ENCODE measurements around the gene RCCD1.
"Not testable (repeated sequence)": the region's sequence is repeated elsewhere in the genome, so short reads cannot be mapped to it uniquely, and the experiment has no call there.

The RCCD1 gene, protein sequence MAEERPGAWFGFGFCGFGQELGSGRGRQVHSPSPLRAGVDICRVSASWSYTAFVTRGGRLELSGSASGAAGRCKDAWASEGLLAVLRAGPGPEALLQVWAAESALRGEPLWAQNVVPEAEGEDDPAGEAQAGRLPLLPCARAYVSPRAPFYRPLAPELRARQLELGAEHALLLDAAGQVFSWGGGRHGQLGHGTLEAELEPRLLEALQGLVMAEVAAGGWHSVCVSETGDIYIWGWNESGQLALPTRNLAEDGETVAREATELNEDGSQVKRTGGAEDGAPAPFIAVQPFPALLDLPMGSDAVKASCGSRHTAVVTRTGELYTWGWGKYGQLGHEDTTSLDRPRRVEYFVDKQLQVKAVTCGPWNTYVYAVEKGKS

DNA sequence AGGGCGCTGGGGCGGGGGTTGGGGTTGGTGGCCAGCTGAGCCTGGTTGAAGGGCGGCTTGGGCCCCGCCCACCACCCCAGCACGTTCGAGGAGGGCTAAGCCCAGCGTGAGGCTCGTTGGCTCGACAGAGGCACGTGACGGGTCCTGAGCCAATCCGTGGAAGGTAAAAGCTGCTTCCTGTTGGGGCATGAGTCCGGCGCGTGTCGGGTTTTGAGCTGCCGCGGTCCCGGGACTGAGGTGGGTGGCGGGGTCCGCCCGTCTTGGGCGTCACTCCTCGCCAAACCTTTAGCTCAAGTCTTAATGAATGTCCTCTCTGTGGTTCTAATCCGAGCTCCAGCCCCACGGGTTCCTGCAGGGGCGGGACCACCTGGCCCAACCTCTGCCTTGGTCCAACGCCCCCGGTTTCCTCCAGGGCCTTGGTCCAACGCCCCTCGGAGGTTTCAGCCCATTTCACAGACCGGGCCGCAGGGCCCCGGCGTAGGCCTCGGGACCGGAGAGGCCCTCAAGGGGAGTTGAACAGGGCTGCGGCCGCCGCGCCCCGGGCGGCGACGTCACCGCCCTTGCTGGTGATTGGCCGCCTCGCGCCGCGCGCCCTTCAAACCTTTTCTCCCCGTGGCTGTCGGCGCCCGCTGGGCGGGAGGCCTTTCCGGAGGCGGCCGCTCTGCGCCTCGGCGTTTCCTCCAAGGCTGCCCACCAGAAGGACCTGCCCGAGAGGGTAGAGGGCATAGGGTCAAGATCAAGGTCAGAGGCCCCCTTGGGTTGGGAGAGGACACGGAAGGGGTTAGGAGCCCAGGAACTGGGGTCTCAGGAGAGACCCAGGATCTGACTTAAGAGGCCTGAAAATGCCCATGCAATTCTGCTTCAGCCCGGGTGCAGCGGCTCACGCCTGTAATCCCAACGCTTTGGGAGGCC is at the start of gene RCCD1:
TSS of gene RCCD1 (plus strand) at position 173 of the 912 bp plus-strand sequence. CDS start 1,851 bp downstream, outside the sequence.
- H3K27ac Mint-ChIP-seq: peak within 1 kb of the TSS; percentile 88
- H3K4me1 Mint-ChIP-seq: peaks cover 11% of the 10 kb centered on the region
- H3K4me3 Mint-ChIP-seq: peak within 1 kb of the TSS; percentile 86
- H3K36me3 Mint-ChIP-seq: peaks cover 3% of the 10 kb centered on the region
- H3K9me3 Mint-ChIP-seq: no peaks in the 10 kb centered on the region
- H3K27me3 Mint-ChIP-seq: no peaks in the 10 kb centered on the region

DNA sequence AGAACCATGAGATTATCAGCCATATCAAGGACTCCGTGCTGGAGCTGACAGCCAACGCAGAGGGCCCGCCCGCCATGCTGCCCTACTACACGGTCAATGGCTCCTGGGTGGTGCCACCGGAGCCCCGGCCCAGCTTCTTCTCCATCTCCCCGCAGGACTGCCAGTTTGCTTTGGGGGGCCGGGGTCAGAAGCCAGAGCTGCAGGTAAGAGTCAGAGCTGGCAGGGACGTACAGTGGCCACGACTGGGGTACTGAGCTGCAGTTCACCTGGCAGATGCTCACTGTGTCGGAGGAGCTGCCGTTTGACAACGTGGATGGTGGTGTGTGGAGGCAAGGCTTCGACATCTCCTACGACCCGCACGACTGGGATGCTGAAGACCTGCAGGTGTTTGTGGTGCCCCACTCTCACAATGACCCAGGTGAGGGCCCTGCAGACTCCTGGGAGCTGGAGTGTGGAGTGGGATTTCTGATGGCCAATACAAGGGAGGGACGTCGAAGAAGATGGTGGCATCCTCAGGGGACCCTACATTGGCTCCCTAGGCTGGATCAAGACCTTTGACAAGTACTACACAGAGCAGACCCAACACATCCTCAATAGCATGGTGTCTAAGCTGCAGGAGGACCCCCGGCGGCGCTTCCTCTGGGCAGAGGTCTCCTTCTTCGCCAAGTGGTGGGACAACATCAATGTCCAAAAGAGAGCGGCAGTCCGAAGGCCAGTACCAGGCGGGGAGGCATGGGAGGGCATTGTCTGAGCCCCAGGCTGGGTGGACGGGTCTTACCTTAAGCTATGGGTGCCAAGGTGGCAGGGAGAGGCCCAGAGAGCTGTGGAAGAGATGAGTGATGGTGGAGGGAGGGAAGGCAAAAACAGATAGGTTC is 49.1 kb upstream of the RCCD1 start:
- Mint-ChIP-seq H3K27me3 (no peaks in the 10 kb centered on the region), H3K9me3 (no peaks in the 10 kb centered on the region), H3K27ac (peak overlapping the region; percentile 23), H3K36me3 (peaks cover 11% of the 10 kb centered on the region), H3K4me3 (no peak overlapping the region), H3K4me1 (peaks cover 28% of the 10 kb centered on the region)

DNA sequence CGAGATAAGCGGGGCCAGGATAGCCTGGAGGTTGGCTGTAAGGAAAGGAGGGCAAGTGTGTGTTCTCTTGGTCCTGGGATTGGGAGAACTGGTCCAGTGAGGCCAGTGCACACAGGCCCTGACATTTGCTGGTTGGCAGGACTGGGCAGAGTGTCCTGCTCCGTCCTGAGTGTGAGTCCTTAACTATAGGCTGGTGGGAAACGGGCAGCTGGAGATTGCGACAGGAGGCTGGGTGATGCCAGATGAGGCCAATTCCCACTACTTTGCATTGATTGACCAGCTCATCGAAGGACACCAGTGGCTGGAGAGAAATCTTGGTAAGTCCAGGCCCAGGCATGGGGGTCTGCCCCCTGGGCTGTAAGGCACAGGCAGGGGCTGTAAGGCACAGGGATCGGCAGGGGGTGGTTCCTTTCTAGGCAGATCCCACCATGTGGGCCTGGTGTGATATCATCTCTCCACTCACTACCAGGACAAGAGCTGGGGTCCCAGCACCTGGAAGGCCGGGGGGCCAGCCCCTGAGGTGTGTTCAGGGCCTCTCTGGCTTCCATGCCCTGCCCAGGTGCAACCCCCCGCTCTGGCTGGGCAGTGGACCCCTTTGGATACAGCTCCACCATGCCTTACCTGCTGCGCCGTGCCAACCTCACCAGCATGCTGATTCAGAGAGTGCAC is 48.4 kb upstream of the RCCD1 start:
- Mint-ChIP-seq H3K27me3 (no peaks in the 10 kb centered on the region), H3K9me3 (no peaks in the 10 kb centered on the region), H3K4me3 (no peak overlapping the region), H3K36me3 (peaks cover 11% of the 10 kb centered on the region), H3K4me1 (peaks cover 24% of the 10 kb centered on the region), H3K27ac (no peak overlapping the region)

DNA sequence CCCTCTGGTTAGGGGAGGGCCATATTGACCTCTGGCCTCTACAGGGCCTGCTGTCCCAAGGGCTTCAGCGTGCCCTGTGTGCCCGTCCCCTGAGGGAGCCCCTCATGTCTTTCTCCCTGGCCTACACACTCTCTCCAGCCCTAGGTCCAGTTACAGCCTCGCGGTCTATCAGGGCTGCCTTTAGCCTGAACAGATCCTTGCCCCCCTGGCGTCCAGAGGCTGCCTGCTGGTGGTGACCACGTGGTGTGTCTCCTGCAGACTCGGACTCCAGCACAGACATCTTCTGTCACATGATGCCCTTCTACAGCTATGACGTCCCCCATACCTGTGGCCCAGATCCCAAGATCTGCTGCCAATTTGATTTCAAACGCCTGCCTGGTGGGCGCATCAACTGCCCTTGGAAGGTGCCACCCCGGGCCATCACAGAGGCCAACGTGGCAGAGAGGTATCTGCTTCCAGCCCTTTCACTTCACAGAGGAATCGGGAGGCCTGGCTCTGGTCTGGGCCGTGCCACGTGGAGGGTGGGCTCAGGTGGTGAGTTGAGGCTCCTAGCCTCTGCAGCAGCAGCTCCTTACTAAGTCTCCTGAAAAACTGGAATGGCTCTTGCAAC is 47.5 kb upstream of the RCCD1 start:
- Mint-ChIP-seq H3K36me3 (peaks cover 11% of the 10 kb centered on the region), H3K27ac (no peak overlapping the region), H3K4me3 (no peak overlapping the region), H3K4me1 (peaks cover 16% of the 10 kb centered on the region), H3K27me3 (no peaks in the 10 kb centered on the region), H3K9me3 (no peaks in the 10 kb centered on the region)

DNA sequence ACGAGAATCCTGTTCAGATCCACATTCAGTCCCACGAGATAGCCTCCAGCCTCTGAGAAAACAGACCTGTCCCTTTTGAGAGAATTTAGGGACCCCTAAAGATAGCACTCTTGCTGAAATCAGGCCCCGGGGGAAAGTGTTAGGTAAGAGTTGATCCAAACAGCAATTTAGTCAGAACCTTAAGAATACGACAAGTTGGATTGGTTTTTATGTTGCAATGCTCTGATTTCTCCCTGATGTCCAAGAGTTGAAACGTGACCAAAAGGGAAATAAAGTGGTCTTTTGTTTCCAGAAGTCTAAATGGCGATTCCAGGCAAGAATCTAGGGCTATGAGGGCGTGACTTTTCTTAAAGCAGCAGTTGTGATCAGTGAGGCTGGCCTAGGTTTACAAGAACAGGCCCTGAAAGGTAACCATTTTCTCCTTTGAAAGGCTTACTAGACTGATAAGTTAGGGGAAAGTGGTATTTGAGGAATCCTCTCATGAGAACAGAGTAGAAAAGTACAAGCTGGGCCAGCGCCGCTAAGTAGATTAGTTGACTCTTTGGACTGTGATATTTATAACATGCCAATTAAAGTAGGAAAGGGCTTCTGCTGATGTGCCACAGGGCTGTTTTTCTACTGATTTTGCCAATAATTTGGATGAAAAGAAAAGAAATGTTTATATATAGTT is 46.7 kb upstream of the RCCD1 start:
- Mint-ChIP-seq H3K27ac (no peak overlapping the region), H3K36me3 (peaks cover 11% of the 10 kb centered on the region), H3K9me3 (no peaks in the 10 kb centered on the region), H3K27me3 (no peaks in the 10 kb centered on the region), H3K4me1 (peaks cover 15% of the 10 kb centered on the region), H3K4me3 (no peak overlapping the region)

DNA sequence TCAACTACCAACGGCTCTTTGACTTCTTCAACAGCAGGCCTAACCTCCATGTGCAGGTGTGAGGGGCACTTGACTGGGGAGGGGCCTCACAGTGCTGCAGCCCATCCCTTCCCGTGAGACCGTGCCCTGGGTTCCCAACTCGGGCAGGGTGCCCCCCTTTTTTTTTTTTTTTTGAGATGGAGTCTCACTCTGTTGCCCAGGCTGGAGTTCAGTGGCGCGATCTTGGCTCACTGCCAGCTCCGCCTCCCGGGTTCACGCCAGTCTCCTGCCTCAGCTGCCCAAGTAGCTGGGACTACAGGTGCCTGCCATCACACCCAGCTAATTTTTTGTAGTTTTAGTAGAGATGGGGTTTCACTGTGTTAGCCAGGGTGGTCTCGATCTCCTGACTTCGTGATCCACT is 45.2 kb upstream of the RCCD1 start:
- H3K27ac Mint-ChIP-seq, H3K4me3 Mint-ChIP-seq, H3K9me3 Mint-ChIP-seq, H3K27me3 Mint-ChIP-seq, H3K4me1 Mint-ChIP-seq: not testable (repeated sequence)
- peaks cover 18% of the 10 kb centered on the region for H3K36me3 Mint-ChIP-seq

DNA sequence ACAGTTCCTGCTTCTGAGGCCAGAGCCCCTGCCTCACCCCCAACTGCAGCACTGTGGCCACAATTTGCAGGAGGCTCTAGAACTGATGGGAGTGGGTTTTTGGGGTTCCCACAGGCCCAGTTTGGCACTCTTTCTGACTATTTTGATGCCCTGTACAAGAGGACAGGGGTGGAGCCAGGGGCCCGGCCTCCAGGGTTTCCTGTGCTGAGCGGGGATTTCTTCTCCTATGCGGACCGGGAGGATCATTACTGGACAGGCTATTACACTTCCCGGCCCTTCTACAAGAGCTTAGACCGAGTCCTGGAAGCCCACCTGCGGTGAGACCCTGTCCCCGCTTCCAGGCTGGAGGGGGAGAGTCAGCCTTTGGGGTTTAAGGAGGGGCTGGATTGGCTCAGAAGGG is 44.7 kb upstream of the RCCD1 start:
- peaks cover 18% of the 10 kb centered on the region for H3K36me3 Mint-ChIP-seq
- no peak overlapping the region for H3K4me3 Mint-ChIP-seq
- no peaks in the 10 kb centered on the region for H3K27me3 Mint-ChIP-seq
- H3K9me3 Mint-ChIP-seq: no peaks in the 10 kb centered on the region
- H3K27ac Mint-ChIP-seq: no peak overlapping the region
- peaks cover 7% of the 10 kb centered on the region for H3K4me1 Mint-ChIP-seq

DNA sequence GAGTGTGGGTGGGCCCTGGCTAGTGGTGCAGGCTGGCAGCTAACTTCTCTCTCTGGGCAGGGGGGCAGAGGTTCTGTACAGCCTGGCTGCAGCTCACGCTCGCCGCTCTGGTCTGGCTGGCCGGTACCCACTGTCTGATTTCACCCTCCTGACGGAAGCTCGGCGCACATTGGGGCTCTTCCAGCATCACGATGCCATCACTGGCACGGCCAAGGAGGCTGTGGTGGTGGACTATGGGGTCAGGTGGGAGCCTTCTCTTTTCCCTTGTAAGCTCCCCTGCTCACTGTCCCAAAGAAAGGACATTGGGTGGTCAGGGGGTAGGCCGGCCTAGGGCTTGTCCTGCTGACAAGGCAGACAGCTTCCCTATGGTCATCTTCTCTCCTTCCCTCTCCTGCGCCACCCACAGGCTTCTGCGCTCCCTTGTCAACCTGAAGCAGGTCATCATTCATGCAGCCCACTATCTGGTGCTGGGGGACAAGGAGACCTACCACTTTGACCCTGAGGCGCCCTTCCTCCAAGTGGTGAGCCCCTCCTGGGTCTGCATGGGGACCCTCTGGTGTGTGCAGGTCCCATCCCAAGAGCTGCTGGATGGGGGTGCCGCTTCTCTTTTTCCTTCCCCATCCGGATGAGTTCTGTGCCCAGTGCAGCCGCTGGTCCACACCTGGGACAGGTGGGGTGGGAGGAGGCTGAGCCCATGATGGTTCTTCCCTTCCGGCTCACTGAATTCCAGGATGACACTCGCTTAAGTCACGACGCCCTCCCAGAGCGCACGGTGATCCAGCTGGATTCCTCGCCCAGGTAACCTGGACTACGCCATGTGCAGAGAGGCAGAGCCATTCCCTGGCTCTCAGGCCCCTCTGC is 44.0 kb upstream of the RCCD1 start:
- Mint-ChIP-seq H3K4me1 (peaks cover 2% of the 10 kb centered on the region), H3K27me3 (no peaks in the 10 kb centered on the region), H3K36me3 (peaks cover 15% of the 10 kb centered on the region), H3K4me3 (no peak overlapping the region), H3K27ac (no peak overlapping the region), H3K9me3 (no peaks in the 10 kb centered on the region)

DNA sequence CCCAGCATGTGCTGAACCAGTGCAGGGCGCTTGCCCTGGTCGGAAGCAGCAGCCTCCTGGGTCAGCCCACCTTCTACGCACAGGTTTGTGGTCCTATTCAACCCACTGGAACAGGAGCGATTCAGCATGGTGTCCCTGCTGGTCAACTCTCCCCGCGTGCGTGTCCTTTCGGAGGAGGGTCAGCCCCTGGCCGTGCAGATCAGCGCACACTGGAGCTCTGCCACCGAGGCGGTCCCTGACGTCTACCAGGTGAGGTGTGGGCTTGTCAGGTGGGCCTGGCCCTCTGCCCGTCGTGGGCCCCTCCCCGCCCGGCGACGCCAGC is 43.4 kb upstream of the RCCD1 start:
- no peaks in the 10 kb centered on the region for H3K9me3 Mint-ChIP-seq
- peaks cover 11% of the 10 kb centered on the region for H3K36me3 Mint-ChIP-seq
- no peaks in the 10 kb centered on the region for H3K4me1 Mint-ChIP-seq
- H3K4me3 Mint-ChIP-seq: no peak overlapping the region
- no peak overlapping the region for H3K27ac Mint-ChIP-seq
- no peaks in the 10 kb centered on the region for H3K27me3 Mint-ChIP-seq

DNA sequence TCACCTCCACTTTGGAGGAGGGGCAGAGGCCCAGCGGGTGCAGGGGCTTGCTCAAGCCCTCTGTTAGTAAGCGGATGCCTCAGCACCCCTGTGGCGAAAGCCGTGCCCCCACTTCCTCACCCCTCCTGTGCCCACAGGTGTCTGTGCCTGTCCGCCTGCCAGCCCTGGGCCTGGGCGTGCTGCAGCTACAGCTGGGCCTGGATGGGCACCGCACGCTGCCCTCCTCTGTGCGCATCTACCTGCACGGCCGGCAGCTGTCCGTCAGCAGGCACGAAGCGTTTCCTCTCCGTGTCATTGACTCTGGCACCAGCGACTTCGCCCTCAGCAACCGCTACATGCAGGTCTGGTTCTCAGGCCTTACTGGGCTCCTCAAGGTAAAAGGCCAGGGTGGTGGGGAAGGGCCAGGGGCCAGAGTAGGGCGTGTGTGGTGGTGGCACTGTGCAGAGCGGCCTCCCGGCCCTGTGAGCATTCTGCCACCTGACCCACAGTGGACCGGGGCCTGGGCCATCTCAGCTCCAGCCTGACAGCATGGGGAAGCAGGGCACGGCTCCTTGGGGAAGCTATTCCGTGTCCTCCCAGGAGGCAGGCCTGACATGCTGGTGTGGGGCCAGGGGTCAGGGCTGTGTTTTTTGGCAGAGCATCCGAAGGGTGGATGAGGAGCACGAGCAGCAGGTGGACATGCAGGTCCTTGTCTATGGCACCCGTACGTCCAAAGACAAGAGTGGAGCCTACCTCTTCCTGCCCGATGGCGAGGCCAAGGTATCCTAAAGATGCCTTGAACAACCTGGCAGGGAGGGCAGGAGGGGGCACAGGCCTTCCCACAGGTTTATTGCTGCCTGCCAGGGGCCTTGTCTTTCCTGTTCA is 42.5 kb upstream of the RCCD1 start:
- H3K4me1 Mint-ChIP-seq: no peaks in the 10 kb centered on the region
- no peak overlapping the region for H3K4me3 Mint-ChIP-seq
- no peak overlapping the region for H3K27ac Mint-ChIP-seq
- H3K27me3 Mint-ChIP-seq: no peaks in the 10 kb centered on the region
- no peaks in the 10 kb centered on the region for H3K9me3 Mint-ChIP-seq
- H3K36me3 Mint-ChIP-seq: peaks cover 13% of the 10 kb centered on the region

DNA sequence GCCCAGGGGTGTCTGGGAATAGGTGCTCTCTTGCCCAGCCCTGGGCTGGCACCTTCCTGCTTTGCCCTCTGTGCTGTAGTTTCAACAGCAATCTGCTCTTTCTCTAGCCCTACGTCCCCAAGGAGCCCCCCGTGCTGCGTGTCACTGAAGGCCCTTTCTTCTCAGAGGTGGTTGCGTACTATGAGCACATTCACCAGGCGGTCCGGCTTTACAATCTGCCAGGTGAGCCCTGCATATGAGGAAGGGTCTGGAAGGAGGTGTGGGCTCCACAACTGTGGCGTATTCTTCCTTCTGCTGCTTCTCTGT is 42.0 kb upstream of the RCCD1 start:
- H3K4me3 Mint-ChIP-seq: no peak overlapping the region
- no peaks in the 10 kb centered on the region for H3K4me1 Mint-ChIP-seq
- no peak overlapping the region for H3K27ac Mint-ChIP-seq
- peaks cover 16% of the 10 kb centered on the region for H3K36me3 Mint-ChIP-seq
- H3K9me3 Mint-ChIP-seq: no peaks in the 10 kb centered on the region
- no peaks in the 10 kb centered on the region for H3K27me3 Mint-ChIP-seq

DNA sequence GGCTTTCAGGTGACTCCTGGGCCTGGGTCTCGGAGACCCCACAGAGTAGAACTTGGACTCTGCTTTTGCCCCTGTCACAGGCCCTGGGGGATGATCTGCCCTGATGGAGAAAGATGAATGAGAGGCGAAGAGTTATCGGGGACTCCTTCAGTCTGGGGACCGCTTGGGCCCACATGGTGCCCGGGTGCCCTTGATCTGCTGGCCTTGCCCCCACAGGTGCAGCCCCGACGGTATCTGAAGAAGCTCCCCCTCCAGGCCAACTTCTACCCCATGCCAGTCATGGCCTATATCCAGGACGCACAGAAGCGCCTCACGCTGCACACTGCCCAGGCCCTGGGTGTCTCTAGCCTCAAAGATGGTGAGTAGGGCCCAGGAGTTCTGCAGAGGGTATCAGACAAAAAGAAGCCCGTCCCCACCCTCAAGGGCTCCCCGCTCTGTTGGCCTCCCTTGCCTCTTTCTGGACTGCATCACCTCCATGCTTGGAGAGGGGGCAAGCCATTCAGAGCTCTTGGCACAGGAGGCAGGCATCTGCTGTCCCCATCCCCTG is 41.2 kb upstream of the RCCD1 start:
- H3K27me3 Mint-ChIP-seq: no peaks in the 10 kb centered on the region
- no peak overlapping the region for H3K27ac Mint-ChIP-seq
- no peaks in the 10 kb centered on the region for H3K4me1 Mint-ChIP-seq
- H3K4me3 Mint-ChIP-seq: no peak overlapping the region
- peaks cover 12% of the 10 kb centered on the region for H3K36me3 Mint-ChIP-seq
- no peaks in the 10 kb centered on the region for H3K9me3 Mint-ChIP-seq

All from activated naive CD4-positive, alpha-beta T cell treated with anti-CD3 and anti-CD28 coated beads, Interleukin-2, amount 50 U/mL, for 24 hours (primary cell).